Mononuclear cell (primary cell): Measurements from ENCODE around the gene EID2B. TPM values are rescaled to one million over a fixed set of nuclear protein-coding genes. Genes with fewer than 3 reads are reported as not detected.

ENCODE experiments used
- H3K27me3 ChIP-seq: 2 replicates; pipeline ENCODE4 v1.6.0; 2011; ENCODE audit warnings: low read length, control low read depth; ENCODE audit not compliant: insufficient read depth
- H3K4me1 ChIP-seq: 2 replicates; pipeline ENCODE4 v1.5.1; 2011; ENCODE audit warnings: mild to moderate bottlenecking, low read length, control low read depth; ENCODE audit not compliant: insufficient read depth
- H3K4me3 ChIP-seq: 2 replicates; pipeline ENCODE4 v1.5.1; 2011; ENCODE audit warnings: mild to moderate bottlenecking, low read length, moderate library complexity
- H3K9me3 ChIP-seq: 2 replicates; pipeline ENCODE4 v1.5.1; 2011; ENCODE audit warnings: low read depth, mild to moderate bottlenecking, control low read depth, low read length
- total RNA-seq: library from RNA; depleted of rRNA; stranded (reverse); fragments of >200 nt; gene quantifications from one replicate; pipeline ENCODE4 v1.2.3, GENCODE V29; 2012

EID2B gene
- total RNA-seq, 1 donor = 6.0 TPM

DNA sequence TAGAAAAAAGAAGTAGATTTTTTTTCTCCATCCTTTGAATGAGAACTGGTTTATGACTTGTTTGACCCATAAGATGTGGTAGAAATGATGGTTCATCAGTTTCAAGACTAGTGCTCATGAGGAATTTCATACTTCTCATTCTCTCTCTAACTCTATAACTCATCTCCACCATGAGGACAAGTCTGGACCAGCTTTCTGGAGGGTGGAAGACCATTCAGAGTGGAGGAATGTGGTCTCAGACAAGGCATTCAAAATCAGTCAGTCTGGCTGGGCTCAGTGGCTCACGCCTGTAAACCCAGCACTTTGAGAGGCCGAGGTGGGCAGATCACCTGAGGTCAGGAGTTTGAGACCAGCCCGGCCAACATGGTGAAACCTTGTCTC, 10.8 kb upstream of the EID2B start:
- Histone ChIP-seq H3K9me3 (no peaks in the 10 kb centered on the region), H3K4me3 (no peak overlapping the region), H3K4me1 (peaks cover 12% of the 10 kb centered on the region), H3K27me3 (no peaks in the 10 kb centered on the region)

DNA sequence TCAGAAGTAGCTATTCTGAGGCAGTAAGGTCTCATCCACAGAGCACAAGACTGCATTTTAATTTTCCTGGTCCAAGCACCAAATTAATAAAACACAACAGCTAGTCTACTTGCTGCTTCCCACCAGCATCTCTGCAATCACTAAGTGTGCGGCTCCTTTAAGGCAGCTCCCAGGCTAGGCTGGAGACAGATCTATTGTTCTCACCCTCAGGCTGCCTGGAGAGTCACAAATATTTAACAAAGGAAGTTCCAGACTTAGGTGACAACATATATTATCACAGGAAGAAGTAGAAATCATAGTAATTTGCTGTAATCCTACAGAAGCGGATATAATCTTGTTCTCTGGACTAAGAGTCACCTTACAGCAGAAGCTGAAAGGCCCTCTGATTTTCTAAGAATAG, 9.6 kb upstream of the EID2B start:
- no peaks in the 10 kb centered on the region for H3K27me3 ChIP-seq
- H3K9me3 ChIP-seq = no peaks in the 10 kb centered on the region
- H3K4me3 ChIP-seq = no peak overlapping the region
- peaks cover 12% of the 10 kb centered on the region for H3K4me1 ChIP-seq

DNA sequence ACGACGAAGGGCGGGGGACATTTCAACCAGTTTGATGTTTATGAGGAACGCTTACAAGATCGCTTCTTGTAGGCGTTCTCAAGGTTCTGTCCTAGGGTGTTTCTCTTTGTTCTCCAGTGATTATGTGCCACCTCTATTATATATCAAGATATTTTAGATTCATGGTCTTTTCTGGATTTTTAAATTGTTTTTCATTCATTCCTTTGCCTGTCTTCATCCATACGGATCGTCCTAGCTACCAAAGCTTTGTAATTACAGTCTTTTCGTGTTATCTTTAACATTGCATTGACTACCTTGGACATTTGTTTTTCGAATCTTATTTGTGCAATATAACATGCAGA, 7.7 kb upstream of the EID2B start:
- H3K4me3 ChIP-seq = peak overlapping the region; percentile 87
- H3K4me1 ChIP-seq = peaks cover 12% of the 10 kb centered on the region
- H3K27me3 ChIP-seq = no peaks in the 10 kb centered on the region

DNA sequence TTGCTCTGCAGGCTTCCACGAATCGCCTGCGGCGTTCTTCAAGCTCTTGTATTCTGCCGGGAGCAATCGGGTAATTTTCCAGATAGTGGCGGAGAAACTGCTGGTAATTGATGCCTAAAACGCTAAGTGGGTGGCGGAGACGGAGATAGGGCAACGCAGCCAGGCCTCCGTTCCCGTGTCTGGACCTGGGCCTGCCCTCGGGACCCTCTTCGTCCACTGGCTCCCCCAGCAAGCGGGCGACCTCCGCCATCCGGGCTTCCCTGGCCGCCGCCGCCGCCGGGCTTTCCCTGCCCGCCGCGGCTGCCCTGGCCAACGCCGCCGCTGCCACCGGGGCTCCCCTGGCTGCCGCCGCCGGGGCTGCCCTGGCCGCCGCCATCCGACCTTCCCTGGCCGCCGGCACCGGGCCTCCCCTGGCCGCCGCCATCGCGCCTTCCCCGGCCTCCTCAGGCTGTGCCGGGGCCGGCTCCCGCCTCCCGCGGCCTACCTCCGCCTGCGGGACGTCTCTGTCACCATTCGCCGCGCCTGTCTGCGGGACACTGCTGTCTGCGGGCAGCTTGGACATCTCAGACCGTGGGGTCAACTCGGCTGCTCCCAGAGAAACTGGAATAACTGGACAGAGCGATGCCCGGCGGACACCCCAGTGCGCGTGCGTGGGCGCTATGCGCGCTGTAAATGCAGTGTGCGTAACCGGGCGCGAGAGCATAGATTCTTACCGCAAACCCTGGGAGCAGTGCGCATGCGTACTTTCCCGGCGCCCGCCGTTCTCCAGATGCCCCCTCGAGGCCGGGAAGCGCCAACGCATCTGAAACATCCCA, 7.1 kb upstream of the EID2B start, which contains the start of gene EID2:
TSS of gene EID2 (minus strand) at position 644 of the 815 bp plus-strand sequence. CDS start at position 562, 82 bp downstream.
- Histone ChIP-seq H3K4me3 (peak within 1 kb of the TSS; percentile 87), H3K27me3 (no peaks in the 10 kb centered on the region), H3K4me1 (peaks cover 10% of the 10 kb centered on the region), H3K9me3 (no peaks in the 10 kb centered on the region)

More for the DNA sequence above, 7.7 kb upstream of the EID2B start:
- H3K9me3 ChIP-seq = no peaks in the 10 kb centered on the region

DNA sequence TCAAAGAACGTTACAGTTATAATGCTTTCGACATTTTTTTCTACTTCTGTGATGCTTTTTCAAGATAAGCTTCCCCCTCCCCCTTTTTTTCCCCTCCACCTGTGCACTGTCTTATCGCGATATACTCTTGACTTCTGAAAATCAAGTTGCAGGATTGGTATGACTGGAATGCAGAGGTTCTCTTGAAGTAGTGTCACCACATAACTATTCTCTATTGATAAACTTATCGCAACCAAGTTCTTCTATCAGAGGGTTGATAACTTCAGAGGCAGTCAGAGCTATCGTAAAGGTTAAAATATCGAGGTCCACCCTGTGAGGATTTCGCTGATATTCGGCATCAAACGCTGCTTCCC, 6.5 kb upstream of the EID2B start:
- Histone ChIP-seq H3K27me3 (no peaks in the 10 kb centered on the region), H3K4me3 (peak overlapping the region; percentile 87), H3K9me3 (no peaks in the 10 kb centered on the region), H3K4me1 (peaks cover 7% of the 10 kb centered on the region)

DNA sequence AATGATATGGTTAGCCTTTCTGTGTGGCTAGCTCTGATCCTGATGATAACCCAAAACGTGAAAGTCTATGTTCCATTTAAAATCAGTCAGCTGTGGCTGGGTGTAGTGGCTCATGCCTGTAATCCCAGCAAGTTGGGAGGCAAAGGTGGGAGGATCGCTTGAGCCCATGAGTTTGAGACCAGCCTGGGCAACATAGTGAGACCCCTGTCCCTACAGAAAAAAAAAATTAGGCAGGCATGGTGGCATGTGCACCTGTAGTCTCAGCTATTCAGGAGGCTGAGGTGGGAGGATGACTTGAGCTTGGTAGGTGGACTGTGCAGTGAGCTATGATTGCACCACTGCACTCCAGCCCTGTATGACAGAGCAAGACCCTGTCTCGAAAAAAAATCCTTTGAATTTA, 1.1 kb upstream of the EID2B start:
- Histone ChIP-seq H3K4me1 (peaks cover 19% of the 10 kb centered on the region), H3K27me3 (no peaks in the 10 kb centered on the region), H3K9me3 (no peaks in the 10 kb centered on the region), H3K4me3 (no peak overlapping the region)

DNA sequence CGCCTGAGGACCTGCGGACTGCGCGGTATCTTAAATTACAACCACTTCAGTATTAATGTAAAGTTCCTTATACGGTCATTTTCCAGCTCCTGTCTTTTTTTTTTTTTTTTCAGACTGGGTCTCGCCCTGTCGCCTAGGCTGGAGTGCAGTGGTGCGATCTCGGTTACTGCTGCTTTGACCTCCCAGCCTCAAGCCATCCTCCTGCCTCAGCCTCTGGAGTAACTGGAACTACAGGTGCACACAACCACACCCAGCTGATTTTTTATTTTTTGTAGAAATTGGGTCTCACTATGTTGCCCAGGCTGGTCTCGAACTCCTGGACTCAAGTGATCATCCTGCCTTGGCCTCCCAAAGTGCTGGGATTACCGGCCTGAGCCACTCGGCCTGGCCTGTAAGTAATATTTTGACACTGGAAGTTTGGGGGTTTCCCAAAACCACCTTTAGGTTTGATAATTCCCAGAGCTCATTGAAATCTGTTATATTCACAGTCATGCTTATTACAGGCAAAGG, 406 bp upstream of the EID2B start:
- H3K4me3 ChIP-seq = peak overlapping the region; percentile 78
- H3K4me1 ChIP-seq = peaks cover 19% of the 10 kb centered on the region

DNA sequence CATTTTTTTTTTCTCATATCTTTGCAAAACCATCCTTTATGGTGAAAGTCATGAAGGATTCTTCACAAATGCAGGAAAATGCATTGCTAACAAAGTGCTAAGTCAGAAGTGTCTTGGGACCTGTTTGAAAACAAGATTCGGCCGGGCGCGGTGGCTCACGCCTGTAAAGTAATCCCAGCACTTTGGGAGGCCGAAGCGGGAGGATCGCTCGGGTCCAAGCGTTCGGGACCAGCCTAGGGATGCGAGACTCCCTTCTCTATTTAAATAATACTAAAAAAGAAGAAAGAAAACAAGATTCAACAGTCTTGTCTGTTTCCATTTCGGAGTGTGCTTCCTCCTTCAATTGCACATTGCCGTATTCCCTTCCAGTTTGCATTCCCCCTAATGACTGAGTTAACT, 819 bp downstream of the EID2B start:
- peak overlapping the region; percentile 78 for H3K4me3 ChIP-seq
- no peaks in the 10 kb centered on the region for H3K27me3 ChIP-seq
- H3K9me3 ChIP-seq = no peaks in the 10 kb centered on the region
- H3K4me1 ChIP-seq = peaks cover 19% of the 10 kb centered on the region

More for the DNA sequence above, 406 bp upstream of the EID2B start:
- H3K27me3 ChIP-seq = no peaks in the 10 kb centered on the region
- H3K9me3 ChIP-seq = no peaks in the 10 kb centered on the region

DNA sequence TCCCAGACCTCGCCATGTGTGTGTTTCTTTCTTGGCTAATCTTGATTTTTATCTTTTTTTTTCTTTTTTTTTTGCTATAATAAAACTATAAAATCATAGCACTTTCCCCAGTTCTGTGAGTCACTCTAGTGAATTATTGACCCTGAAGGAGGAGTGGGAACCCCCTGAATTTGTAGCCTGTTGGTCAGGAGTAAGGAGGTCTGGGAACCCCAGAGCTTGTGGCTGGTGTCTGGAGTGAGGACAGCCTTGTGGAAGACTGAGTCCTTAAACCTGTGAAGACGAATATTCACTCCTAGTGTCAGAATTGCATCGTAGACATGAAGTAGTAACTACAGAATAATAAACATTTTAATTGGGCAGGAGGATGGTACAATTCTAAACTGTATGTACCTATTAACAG, 7.4 kb downstream of the EID2B start:
- Histone ChIP-seq H3K4me1 (no peaks in the 10 kb centered on the region), H3K27me3 (no peaks in the 10 kb centered on the region), H3K9me3 (no peaks in the 10 kb centered on the region), H3K4me3 (no peak overlapping the region)

DNA sequence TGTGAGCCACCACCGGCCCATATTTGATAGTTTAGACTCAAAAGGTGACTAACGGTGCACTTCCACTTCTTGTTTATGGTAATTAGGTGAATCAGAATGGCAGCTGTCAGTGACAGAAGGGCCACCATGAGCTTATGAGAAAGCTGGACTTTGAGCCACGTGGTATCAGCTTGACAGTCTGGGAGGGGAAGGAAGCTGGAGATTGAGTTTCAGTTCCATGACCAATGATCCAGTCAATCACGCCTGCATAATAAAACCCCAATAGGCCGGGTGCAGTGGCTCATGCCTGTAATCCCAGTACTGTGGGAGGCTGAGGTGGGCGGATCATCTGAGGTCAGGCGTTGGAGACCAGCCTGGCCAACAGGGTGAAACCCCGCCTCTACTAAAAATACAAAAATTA, 8.2 kb downstream of the EID2B start:
- Histone ChIP-seq H3K4me3 (no peak overlapping the region), H3K27me3 (no peaks in the 10 kb centered on the region), H3K4me1 (no peaks in the 10 kb centered on the region), H3K9me3 (no peaks in the 10 kb centered on the region)

DNA sequence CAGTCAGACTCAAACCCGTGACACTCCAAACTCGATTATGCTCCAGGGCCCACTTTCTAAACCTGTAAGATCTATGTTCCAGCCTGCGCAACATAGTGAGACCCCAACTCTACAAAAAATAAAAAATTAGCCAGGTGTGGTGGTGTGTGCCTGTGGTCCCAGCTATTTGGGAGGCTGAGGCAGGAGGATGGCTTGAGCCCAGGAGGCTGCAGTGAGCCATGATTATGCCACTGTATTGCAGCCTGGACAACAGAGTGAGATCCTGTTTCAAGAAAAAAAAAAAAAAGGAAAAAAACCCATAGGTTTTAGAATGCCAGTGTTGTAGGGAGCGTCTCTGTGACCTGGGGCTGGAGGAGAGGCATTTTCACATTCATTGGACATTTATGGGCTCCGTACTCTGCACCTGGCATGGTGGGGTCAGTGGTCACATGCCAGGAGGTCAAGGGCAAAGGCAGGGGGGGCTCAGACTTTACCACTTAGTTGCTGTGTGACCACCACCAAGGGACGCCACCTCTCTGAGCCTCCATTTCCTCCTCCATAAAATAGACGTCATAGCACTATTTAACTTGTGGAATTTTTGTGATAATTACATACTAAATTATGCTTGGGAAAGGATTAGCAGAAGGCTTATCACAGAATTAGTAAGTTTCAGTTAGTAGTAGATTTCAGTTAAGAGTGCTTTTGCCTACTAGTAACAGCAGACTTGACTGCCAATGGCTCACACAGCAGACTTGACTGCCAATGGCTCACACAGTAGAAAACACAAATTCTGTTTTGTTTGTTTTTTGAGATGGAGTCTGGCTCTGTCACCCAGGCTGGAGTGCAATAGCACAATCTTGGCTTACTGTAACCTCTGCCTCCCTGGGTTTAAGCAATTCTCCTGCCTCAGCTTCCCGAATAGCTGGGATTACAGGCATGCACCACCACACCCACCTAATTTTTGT, 11.8 kb downstream of the EID2B start:
- Histone ChIP-seq H3K4me3 (no peak overlapping the region), H3K9me3 (no peaks in the 10 kb centered on the region), H3K27me3 (peaks cover 11% of the 10 kb centered on the region), H3K4me1 (peaks cover 4% of the 10 kb centered on the region)

DNA sequence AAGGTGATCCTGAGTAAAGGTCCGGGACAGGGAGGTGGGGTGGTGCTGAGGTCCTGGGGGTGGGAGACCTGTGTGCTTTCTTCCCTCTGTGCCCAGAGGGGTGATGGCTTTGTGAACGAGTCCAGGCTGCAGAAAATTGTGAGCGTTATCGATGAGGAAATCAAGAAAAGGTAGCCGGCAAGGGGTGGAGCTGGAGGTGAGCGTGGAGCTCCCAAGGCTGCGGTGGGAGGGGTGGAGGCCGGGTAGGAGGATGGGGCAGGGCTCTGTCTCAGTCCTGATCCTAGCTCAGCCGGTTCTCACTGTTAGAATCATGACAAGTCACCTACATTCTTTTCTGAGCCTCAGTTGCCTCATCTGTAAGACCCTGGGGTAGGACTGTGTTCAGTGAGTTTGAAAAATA, 13.7 kb downstream of the EID2B start:
- Histone ChIP-seq H3K4me1 (peaks cover 14% of the 10 kb centered on the region), H3K4me3 (no peak overlapping the region), H3K9me3 (no peaks in the 10 kb centered on the region), H3K27me3 (peaks cover 29% of the 10 kb centered on the region)

DNA sequence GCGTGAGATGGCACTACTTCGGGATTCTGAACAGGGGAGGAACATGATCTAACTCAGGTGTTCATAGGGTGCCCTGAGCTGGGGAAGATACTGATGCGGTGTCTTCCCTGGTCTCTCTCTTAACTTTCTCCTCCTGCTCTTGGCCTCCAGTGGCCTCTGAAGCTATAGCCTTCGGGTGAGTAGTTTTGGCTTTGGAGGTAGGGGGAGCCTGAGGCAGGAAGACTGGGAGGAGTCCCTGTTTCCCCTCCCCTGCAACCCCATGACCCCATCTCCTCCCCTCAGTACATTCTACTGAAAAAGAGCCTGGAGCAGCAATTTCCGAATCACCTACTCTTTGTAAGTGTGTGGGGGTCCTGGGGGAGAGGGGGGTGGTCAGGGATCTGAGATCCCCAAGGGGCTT, 14.2 kb downstream of the EID2B start:
- H3K4me1 ChIP-seq = peaks cover 14% of the 10 kb centered on the region
- no peak overlapping the region for H3K4me3 ChIP-seq
- peaks cover 35% of the 10 kb centered on the region for H3K27me3 ChIP-seq
- no peaks in the 10 kb centered on the region for H3K9me3 ChIP-seq

DNA sequence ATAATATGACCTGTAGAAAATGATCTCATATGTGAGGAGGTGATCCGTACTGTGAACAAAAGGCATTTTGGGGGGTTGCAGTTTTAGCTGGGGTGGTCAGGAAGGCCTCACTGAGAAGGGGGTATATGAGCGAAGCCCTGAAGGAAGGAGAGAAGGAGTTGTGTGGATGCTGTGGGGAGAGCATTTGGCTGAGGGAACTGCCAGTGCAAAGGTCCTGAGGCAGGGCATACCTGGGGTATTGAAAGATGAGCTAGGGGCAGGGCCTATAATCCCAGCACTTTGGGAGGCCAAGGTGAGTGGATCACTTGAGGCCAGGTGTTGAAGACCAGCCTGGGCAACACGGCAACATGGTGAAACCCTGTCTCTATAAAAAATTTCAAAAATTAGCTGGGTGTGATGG, 15.2 kb downstream of the EID2B start:
- H3K27me3 ChIP-seq = peaks cover 39% of the 10 kb centered on the region
- H3K9me3 ChIP-seq = no peaks in the 10 kb centered on the region
- H3K4me3 ChIP-seq = no peak overlapping the region
- H3K4me1 ChIP-seq = peaks cover 14% of the 10 kb centered on the region

DNA sequence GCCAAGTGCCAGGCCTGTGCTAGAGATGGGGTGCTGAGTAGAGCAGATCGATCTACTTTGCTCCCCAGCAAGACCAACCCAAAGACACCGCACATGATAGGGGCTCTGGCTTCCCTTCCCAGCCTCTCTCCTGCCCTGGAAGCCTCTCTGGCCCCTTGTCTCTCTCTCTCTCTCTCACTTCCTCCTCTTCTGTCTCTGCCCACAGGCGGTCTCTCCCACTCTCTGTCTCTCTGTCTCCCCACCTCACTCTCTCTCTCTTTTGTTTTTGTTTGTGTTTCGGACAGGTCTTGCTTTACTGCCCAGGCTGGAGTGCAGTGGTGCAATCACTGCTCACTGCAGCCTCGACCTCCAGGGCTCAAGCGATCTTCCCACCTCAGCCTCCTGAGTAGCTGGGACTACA, 16.4 kb downstream of the EID2B start:
- peaks cover 14% of the 10 kb centered on the region for H3K4me1 ChIP-seq
- H3K9me3 ChIP-seq = no peaks in the 10 kb centered on the region
- peaks cover 43% of the 10 kb centered on the region for H3K27me3 ChIP-seq
- no peak overlapping the region for H3K4me3 ChIP-seq
